ENCODE data around the gene LITAFD. TPM values are rescaled to one million over a fixed set of nuclear protein-coding genes. Genes with fewer than 3 reads are reported as not detected.
"Not testable (repeated sequence)": the region's sequence is repeated elsewhere in the genome, so short reads cannot be mapped to it uniquely, and the experiment has no call there.

LITAFD gene
- total RNA-seq (2021), result not detected in 2 replicates
- Bru-seq, nascent RNA, result not detected
- not detected for BruChase-seq, experiment 1, labeled RNA remaining after a 2-hour chase
- BruChase-seq, experiment 2, labeled RNA remaining after a 6-hour chase, result not detected
- long read RNA-seq, result 0 reads

DNA sequence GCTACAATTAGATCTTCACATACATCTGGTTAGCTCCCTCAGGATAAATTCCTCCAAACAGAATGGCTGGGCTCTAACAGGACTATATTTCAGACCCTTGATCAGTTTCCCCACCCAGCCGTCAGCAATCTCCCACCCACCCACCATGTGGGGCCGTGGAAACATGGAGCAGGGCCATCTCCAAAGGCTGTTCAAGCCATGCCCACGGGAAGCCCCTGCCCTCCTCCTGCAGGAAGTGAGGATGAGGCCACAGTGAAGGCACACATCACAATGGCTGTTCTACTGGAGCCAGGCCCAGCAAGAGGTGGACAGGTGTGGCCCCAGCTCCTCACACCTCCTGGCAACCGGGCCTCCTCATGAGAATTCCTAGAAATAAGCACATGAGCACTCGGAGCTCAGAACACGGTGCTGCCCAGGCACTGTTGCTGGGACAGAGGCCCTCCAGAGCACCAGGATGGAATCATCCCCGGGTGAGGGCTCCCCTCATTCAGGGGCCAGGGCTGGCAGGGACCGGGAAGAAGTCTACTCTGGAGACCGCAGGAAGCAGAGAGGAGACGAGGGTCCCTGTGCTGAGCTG lies at the start of gene LITAFD:
Gene LITAFD (plus strand): TSS at position 311 of the 577 bp plus-strand sequence. CDS start 2,005 bp downstream, outside the sequence.
- Histone ChIP-seq H3K9me3 (ENCODE audit: insufficient read depth, low read depth) (no peaks in the 10 kb centered on the region), H3K36me3 (ENCODE audit: low read depth) (no peaks in the 10 kb centered on the region), H3K4me1 (replicated peaks; ENCODE audit: insufficient read depth) (peaks cover 44% of the 10 kb centered on the region), H3K27me3 (ENCODE audit: insufficient read depth, low read depth) (no peaks in the 10 kb centered on the region), H2AFZ (no peak within 1 kb of the TSS), H3K79me2 (ENCODE audit: low read depth) (no peaks in the 10 kb centered on the region), H3K9me2 (ENCODE audit: insufficient read depth) (no peaks in the 10 kb centered on the region), H3K4me3 (no peak within 1 kb of the TSS), H3F3A (ENCODE audit: insufficient read depth, low read depth) (peaks cover 48% of the 10 kb centered on the region), H3K27ac (no peak within 1 kb of the TSS), H4K20me1 (ENCODE audit: insufficient read depth) (peaks cover 4% of the 10 kb centered on the region; the same call in 1 of the 2 replicates), H3K4me2 (no peak within 1 kb of the TSS)
- DNase-seq, result no peak
- POLR2A ChIA-PET (ENCODE audit: unreplicated experiment), result no interaction called here
- BruUV-seq (replicated peaks), result no TSS peak
- intact Hi-C loops (cut with micrococcal nuclease; ENCODE audit: unreplicated experiment), result loop anchor here (5.0 kb wide), 1 partner anchor 205 kb away; no protein-coding TSS in a partner anchor
- CTCF ChIA-PET, result no interaction called here
- TF ChIP-seq, protein P1, sequence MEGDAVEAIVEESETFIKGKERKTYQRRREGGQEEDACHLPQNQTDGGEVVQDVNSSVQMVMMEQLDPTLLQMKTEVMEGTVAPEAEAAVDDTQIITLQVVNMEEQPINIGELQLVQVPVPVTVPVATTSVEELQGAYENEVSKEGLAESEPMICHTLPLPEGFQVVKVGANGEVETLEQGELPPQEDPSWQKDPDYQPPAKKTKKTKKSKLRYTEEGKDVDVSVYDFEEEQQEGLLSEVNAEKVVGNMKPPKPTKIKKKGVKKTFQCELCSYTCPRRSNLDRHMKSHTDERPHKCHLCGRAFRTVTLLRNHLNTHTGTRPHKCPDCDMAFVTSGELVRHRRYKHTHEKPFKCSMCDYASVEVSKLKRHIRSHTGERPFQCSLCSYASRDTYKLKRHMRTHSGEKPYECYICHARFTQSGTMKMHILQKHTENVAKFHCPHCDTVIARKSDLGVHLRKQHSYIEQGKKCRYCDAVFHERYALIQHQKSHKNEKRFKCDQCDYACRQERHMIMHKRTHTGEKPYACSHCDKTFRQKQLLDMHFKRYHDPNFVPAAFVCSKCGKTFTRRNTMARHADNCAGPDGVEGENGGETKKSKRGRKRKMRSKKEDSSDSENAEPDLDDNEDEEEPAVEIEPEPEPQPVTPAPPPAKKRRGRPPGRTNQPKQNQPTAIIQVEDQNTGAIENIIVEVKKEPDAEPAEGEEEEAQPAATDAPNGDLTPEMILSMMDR (conservative IDR thresholded peaks at IDR 0.05), result no peak
- TF ChIP-seq EZH2 (IDR thresholded peaks at IDR 0.05; ENCODE audit: low read depth), result no peak

DNA sequence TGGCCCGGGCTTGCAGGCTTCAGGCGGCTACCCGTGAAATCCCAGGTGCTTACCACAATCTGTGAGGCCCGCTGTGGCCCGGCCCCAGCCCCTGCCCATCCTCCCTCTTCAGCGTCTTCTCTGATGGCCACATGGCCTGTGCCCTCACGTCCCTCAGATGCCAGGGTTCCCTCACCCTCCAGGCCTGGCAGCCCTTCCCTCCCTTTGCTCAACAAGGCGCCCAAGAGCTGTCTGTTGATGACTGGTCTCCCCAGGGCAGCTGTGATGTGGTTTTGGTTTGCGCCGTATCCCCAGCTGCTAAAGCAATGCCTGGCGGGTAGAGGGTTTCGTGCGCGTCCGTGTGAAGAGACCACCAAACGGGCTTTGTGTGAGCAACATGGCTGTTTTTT lies 49.4 kb upstream of the LITAFD start:
- ChIA-PET POLR2A (ENCODE audit: unreplicated experiment) (no interaction called here), CTCF (no interaction called here)
- H3K4me2 ChIP-seq, result no peak overlapping the region
- BruUV-seq (replicated peaks), result no TSS peak
- no peaks in the 10 kb centered on the region for H3F3A ChIP-seq (ENCODE audit: insufficient read depth, low read depth)
- no peaks in the 10 kb centered on the region for H3K9me2 ChIP-seq (ENCODE audit: insufficient read depth)
- H3K27me3 ChIP-seq (ENCODE audit: insufficient read depth, low read depth), result no peaks in the 10 kb centered on the region
- 0 out of 2 replicates have a peak, but pooled peaks cover 10% of the 10 kb centered on the region for H3K79me2 ChIP-seq (ENCODE audit: low read depth)
- H4K20me1 ChIP-seq (ENCODE audit: insufficient read depth), result peaks cover 12% of the 10 kb centered on the region
- DNase-seq, result no peak
- intact Hi-C loops (cut with micrococcal nuclease; ENCODE audit: unreplicated experiment), result no loop called here
- H3K9me3 ChIP-seq (ENCODE audit: insufficient read depth, low read depth), result no peaks in the 10 kb centered on the region
- no peak overlapping the region for H3K27ac ChIP-seq
- H3K4me3 ChIP-seq, result no peak overlapping the region
- no peak overlapping the region for H2AFZ ChIP-seq
- H3K36me3 ChIP-seq (ENCODE audit: low read depth), result no peaks in the 10 kb centered on the region; the same call in 1 of the 2 replicates
- TF ChIP-seq EZH2 (IDR thresholded peaks at IDR 0.05; ENCODE audit: low read depth), result no peak
- H3K4me1 ChIP-seq (replicated peaks; ENCODE audit: insufficient read depth), result no peaks in the 10 kb centered on the region

DNA sequence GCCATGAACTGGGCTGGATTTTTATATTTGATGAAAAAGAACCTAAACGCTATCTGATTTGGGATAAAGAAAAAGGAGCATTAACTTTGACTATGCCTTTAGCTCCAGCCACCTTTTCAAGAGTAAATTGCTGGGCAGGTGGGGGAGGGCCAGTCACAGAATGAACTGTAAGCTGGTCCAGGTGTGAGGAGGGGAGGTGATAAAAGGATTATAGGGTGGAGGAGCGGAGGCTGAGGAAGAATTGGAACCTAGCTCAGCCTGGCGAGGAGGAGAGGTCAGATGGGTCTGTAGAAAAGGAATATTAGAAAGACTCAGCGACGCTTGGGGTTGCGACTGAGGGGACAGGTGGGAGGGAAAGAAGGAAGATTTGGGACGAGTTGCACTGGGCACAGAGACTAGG lies 45.4 kb upstream of the LITAFD start:
- POLR2A ChIA-PET (ENCODE audit: unreplicated experiment); BruUV-seq (replicated peaks); DNase-seq; H3K79me2 ChIP-seq (ENCODE audit: low read depth); H3K4me2 ChIP-seq; H3K36me3 ChIP-seq (ENCODE audit: low read depth); H3K27me3 ChIP-seq (ENCODE audit: insufficient read depth, low read depth); H3K4me1 ChIP-seq (replicated peaks; ENCODE audit: insufficient read depth); H3F3A ChIP-seq (ENCODE audit: insufficient read depth, low read depth); H2AFZ ChIP-seq; H3K9me2 ChIP-seq (ENCODE audit: insufficient read depth); CTCF ChIA-PET; intact Hi-C loops (cut with micrococcal nuclease; ENCODE audit: unreplicated experiment); H3K27ac ChIP-seq; H3K4me3 ChIP-seq; H3K9me3 ChIP-seq (ENCODE audit: insufficient read depth, low read depth): not testable (repeated sequence)
- H4K20me1 ChIP-seq (ENCODE audit: insufficient read depth), result peaks cover 11% of the 10 kb centered on the region; the same call in 1 of the 2 replicates

DNA sequence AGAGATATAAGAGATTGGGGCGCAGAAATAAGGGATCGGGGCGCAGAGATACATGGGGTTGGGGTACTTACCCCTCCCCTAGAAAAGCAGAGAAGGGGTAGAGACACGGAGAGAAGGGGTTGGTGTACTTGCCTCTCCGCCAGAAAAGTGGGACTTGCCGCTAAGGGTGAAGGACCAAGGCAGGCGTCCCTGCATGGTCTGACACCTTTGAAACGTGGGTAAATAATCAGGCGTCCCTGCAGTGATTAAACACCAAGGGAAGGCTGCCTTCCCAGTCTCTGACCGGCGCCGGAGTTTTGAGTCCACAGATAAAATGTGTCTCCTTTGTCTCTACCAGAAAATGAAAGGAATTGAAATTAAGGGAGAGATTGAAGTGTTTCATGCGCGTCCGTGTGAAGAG lies 44.6 kb upstream of the LITAFD start:
- DNase-seq; H3K9me2 ChIP-seq (ENCODE audit: insufficient read depth); H3K4me1 ChIP-seq (replicated peaks; ENCODE audit: insufficient read depth); H3K4me2 ChIP-seq; H2AFZ ChIP-seq; H3K79me2 ChIP-seq (ENCODE audit: low read depth); H3F3A ChIP-seq (ENCODE audit: insufficient read depth, low read depth); H3K4me3 ChIP-seq; POLR2A ChIA-PET (ENCODE audit: unreplicated experiment); H4K20me1 ChIP-seq (ENCODE audit: insufficient read depth); intact Hi-C loops (cut with micrococcal nuclease; ENCODE audit: unreplicated experiment); CTCF ChIA-PET; H3K9me3 ChIP-seq (ENCODE audit: insufficient read depth, low read depth); BruUV-seq (replicated peaks); H3K27me3 ChIP-seq (ENCODE audit: insufficient read depth, low read depth); H3K27ac ChIP-seq; H3K36me3 ChIP-seq (ENCODE audit: low read depth): not testable (repeated sequence)

DNA sequence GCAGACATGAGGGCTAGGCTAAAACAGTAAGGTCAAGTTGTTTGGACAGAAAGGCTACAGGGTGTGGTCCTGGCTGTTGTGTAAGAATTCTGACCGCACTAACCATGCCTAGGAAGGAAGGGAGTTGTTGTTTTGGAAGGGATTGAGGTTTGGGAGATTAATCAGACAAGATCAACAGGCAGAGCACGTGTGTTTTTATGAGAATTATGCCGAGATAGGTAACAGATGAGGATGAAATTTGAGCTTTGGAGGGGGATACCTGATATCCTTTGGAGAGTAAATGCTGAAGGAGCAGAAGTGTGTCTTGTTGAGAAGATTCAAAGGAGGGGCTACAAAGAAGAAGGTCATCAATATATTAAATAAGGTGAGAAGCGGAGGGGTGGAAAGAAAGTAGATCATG lies 40.1 kb upstream of the LITAFD start:
- H3K27ac ChIP-seq; H3K4me1 ChIP-seq (replicated peaks; ENCODE audit: insufficient read depth); H2AFZ ChIP-seq; H3K9me3 ChIP-seq (ENCODE audit: insufficient read depth, low read depth); H3K79me2 ChIP-seq (ENCODE audit: low read depth); H3F3A ChIP-seq (ENCODE audit: insufficient read depth, low read depth); H3K4me2 ChIP-seq; H3K4me3 ChIP-seq; BruUV-seq (replicated peaks); H3K36me3 ChIP-seq (ENCODE audit: low read depth); H3K9me2 ChIP-seq (ENCODE audit: insufficient read depth); DNase-seq; POLR2A ChIA-PET (ENCODE audit: unreplicated experiment); H3K27me3 ChIP-seq (ENCODE audit: insufficient read depth, low read depth); CTCF ChIA-PET; intact Hi-C loops (cut with micrococcal nuclease; ENCODE audit: unreplicated experiment): not testable (repeated sequence)
- peaks cover 27% of the 10 kb centered on the region for H4K20me1 ChIP-seq (ENCODE audit: insufficient read depth)

DNA sequence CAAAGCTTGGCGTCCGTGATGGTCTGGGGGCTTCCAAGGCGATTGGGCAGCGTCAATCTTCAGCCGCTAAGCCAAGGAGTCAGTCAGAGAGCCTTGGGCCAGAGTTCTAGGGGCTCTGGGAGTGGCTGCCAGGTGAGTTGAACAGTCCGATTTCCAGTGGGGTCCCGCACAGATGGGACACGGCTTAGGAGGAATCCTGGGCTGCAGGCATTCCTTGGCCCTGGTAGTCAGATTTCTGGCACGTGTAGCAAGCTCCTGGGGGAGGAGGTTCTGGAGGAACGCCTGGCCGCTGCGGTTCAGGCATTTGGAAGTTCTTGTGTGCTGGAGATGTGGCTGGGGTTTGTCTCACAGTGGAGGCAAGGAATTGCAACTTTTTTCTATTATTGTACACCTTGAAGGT lies 38.9 kb upstream of the LITAFD start:
- H3K36me3 ChIP-seq (ENCODE audit: low read depth); CTCF ChIA-PET; BruUV-seq (replicated peaks); H3K4me1 ChIP-seq (replicated peaks; ENCODE audit: insufficient read depth); H3K4me2 ChIP-seq; H3K27ac ChIP-seq; H3K27me3 ChIP-seq (ENCODE audit: insufficient read depth, low read depth); H3K9me3 ChIP-seq (ENCODE audit: insufficient read depth, low read depth); H3K4me3 ChIP-seq; H2AFZ ChIP-seq; DNase-seq; H3K79me2 ChIP-seq (ENCODE audit: low read depth); intact Hi-C loops (cut with micrococcal nuclease; ENCODE audit: unreplicated experiment); H3F3A ChIP-seq (ENCODE audit: insufficient read depth, low read depth); POLR2A ChIA-PET (ENCODE audit: unreplicated experiment); H3K9me2 ChIP-seq (ENCODE audit: insufficient read depth): not testable (repeated sequence)
- peaks cover 33% of the 10 kb centered on the region for H4K20me1 ChIP-seq (ENCODE audit: insufficient read depth)
